ENCODE measurements around the gene KDM5B. TPM values are rescaled to one million over a fixed set of nuclear protein-coding genes. Genes with fewer than 3 reads are reported as not detected.

Gene KDM5B
- total RNA-seq, 1 donor from 2014 or later = 46.1 TPM

- DNase-seq (ENCODE audit: low read depth in 2 of 2) = no peak
These were observed 120.4 kb downstream of the KDM5B start for GRCh38 chr1:202687798-202688197.

- DNase-seq (ENCODE audit: low read depth in 2 of 2) = no peak
These were observed 120.9 kb downstream of the KDM5B start for GRCh38 chr1:202687370-202687769.

GRCh38 chr1:202685641-202686040 is 122.6 kb downstream of the KDM5B start:
- DNase-seq (ENCODE audit: low read depth in 2 of 2) = no peak

- DNase-seq (ENCODE audit: low read depth in 2 of 2) = no peak
These were observed 123.5 kb downstream of the KDM5B start for GRCh38 chr1:202684716-202685115.

- DNase-seq (ENCODE audit: low read depth in 2 of 2) = no peak
These were observed 125.2 kb downstream of the KDM5B start for GRCh38 chr1:202683029-202683428.

- no peak for DNase-seq (ENCODE audit: low read depth in 2 of 2)
These were observed 125.7 kb downstream of the KDM5B start for GRCh38 chr1:202682477-202682876.

- DNase-seq (ENCODE audit: low read depth in 2 of 2) = no peak
These were observed 126.3 kb downstream of the KDM5B start for GRCh38 chr1:202681736-202682420.

GRCh38 chr1:202680586-202681352 is 127.5 kb downstream of the KDM5B start:
- no peak for DNase-seq (ENCODE audit: low read depth in 2 of 2)

- no peak for DNase-seq (ENCODE audit: low read depth in 2 of 2)
These were observed 128.6 kb downstream of the KDM5B start for GRCh38 chr1:202679406-202680177.

- DNase-seq (ENCODE audit: low read depth in 2 of 2) = no peak
These were observed 130.8 kb downstream of the KDM5B start for GRCh38 chr1:202677433-202677832.

Other genes with a start within 250 kb of the KDM5B start
- gene SYT2, start 98.0 kb downstream of the KDM5B start, total RNA-seq = not detected in 2 replicates
- 0.13 and 0.25 TPM in 2 replicates for gene PCAT6, start 2.5 kb upstream of the KDM5B start, total RNA-seq
- 8.5 and 10.5 TPM in 2 replicates for gene RABIF, start 80.7 kb upstream of the KDM5B start, total RNA-seq
- 20.5 and 22.6 TPM in 2 replicates for gene KLHL12, start 118.8 kb upstream of the KDM5B start, total RNA-seq
- gene ADIPOR1, start 149.9 kb upstream of the KDM5B start, total RNA-seq = 78.8 and 113 TPM in 2 replicates
- gene CYB5R1, start 158.8 kb upstream of the KDM5B start, total RNA-seq = 26.6 and 38.8 TPM in 2 replicates
- gene TMEM183A, start 199.0 kb upstream of the KDM5B start, total RNA-seq = 69.3 and 73.2 TPM in 2 replicates
- 0.13 TPM in 2 replicates for gene PPFIA4, start 218.1 kb upstream of the KDM5B start, total RNA-seq

Measured in dermis microvascular lymphatic vessel endothelial cell (primary cell).